Astrocyte (in vitro differentiated cells and primary cell): ENCODE results near the gene TENM3. TPM values are rescaled to one million over a fixed set of nuclear protein-coding genes. Genes with fewer than 3 reads are reported as not detected.

Source experiments
- DNase-seq: peaks from one replicate; pipeline ENCODE4 v3.0.0-alpha.2; 2010; ENCODE audit warnings: low read depth
- FAIRE-seq: peaks from 2 replicates; lab custom pipeline; 2011; peaks lifted over from hg19 to GRCh38; lab: Jason Lieb, UNC
- H2AFZ ChIP-seq: 2 replicates; pipeline ENCODE4 v1.6.0; 2012; ENCODE audit warnings: low read depth, low read length, inconsistent platforms
- H3K27ac ChIP-seq: 2 replicates; pipeline ENCODE4 v1.5.1; 2011; ENCODE audit warnings: low read depth, low read length, inconsistent platforms
- H3K27me3 ChIP-seq: 2 replicates; pipeline ENCODE4 v1.6.0; 2011; ENCODE audit warnings: low read length, inconsistent platforms; ENCODE audit not compliant: insufficient read depth
- H3K36me3 ChIP-seq: 2 replicates; pipeline ENCODE4 v1.5.1; 2011; ENCODE audit warnings: low read length, inconsistent platforms; ENCODE audit not compliant: insufficient read depth
- H3K4me1 ChIP-seq: 2 replicates; pipeline ENCODE4 v1.5.1; 2011; ENCODE audit warnings: low read length, inconsistent platforms; ENCODE audit not compliant: insufficient read depth
- H3K4me2 ChIP-seq: 2 replicates; pipeline ENCODE4 v1.6.0; 2012; ENCODE audit warnings: low read length, inconsistent platforms
- H3K4me3 ChIP-seq: 2 replicates; pipeline ENCODE4 v1.5.1; 2011; ENCODE audit warnings: low read depth, mild to moderate bottlenecking, low read length, inconsistent platforms; ENCODE audit not compliant: insufficient read depth
- H3K79me2 ChIP-seq: 2 replicates; pipeline ENCODE4 v1.6.0; 2012; ENCODE audit warnings: mild to moderate bottlenecking, low read length, inconsistent platforms; ENCODE audit not compliant: insufficient read depth
- H3K9ac ChIP-seq: 2 replicates; pipeline ENCODE4 v1.6.0; 2012; ENCODE audit warnings: mild to moderate bottlenecking, low read length, inconsistent platforms
- H3K9me3 ChIP-seq: 2 replicates; pipeline ENCODE4 v1.5.1; 2012; ENCODE audit warnings: low read depth, mild to moderate bottlenecking, low read length, inconsistent platforms; ENCODE audit not compliant: insufficient read depth
- H4K20me1 ChIP-seq: 2 replicates; pipeline ENCODE4 v1.6.0; 2012; ENCODE audit warnings: low read length, inconsistent platforms; ENCODE audit not compliant: insufficient read depth
- H3K27ac Mint-ChIP-seq: one replicate; pipeline ENCODE4 v1.8.0; 2021; ENCODE audit warnings: mild to moderate bottlenecking, mixed read lengths; ENCODE audit not compliant: unreplicated experiment
- H3K27me3 Mint-ChIP-seq: one replicate; pipeline ENCODE4 v1.8.0; 2021; ENCODE audit warnings: low read depth, mixed read lengths; ENCODE audit not compliant: unreplicated experiment
- H3K36me3 Mint-ChIP-seq: one replicate; pipeline ENCODE4 v1.8.0; 2021; ENCODE audit warnings: low read depth, mixed read lengths; ENCODE audit not compliant: unreplicated experiment
- H3K4me1 Mint-ChIP-seq: one replicate; pipeline ENCODE4 v1.8.0; 2021; ENCODE audit warnings: low read depth, mixed read lengths; ENCODE audit not compliant: unreplicated experiment
- H3K4me3 Mint-ChIP-seq: one replicate; pipeline ENCODE4 v1.8.0; 2021; ENCODE audit warnings: mild to moderate bottlenecking, moderate library complexity, mixed read lengths; ENCODE audit not compliant: unreplicated experiment
- H3K9me3 Mint-ChIP-seq: one replicate; pipeline ENCODE4 v1.8.0; 2021; ENCODE audit warnings: mild to moderate bottlenecking, mixed read lengths; ENCODE audit not compliant: unreplicated experiment
- EZH2 ChIP-seq: IDR thresholded peaks from 2 replicates; pipeline ENCODE4 v1.6.1; 2012; ENCODE audit warnings: mild to moderate bottlenecking, low read length, inconsistent platforms; ENCODE audit not compliant: insufficient read depth
- total RNA-seq: library from RNA; stranded (reverse); gene quantifications from 2 replicates; pipeline ENCODE4 v1.2.1, GENCODE V29; 2021
- TF ChIP-seq, protein P1 (sequence below): IDR thresholded peaks from 2 replicates; pipeline ENCODE4 v1.5.1; 2011; ENCODE audit warnings: low read depth, mild to moderate bottlenecking, inconsistent platforms, low read length, moderate library complexity; ENCODE audit not compliant: insufficient read depth

The TENM3 gene
- total RNA-seq, 1 donor from 2014 or later: 127 TPM

GRCh38 chr4:182434720-182435119 is 191.5 kb downstream of the TENM3 start:
- FAIRE-seq (no peak), DNase-seq (no peak)
- Histone ChIP-seq H3K4me1 (no peaks in the 10 kb centered on the region), H3K4me3 (no peak overlapping the region), H3K36me3 (no peaks in the 10 kb centered on the region), H3K4me2 (no peak overlapping the region), H2AFZ (no peak overlapping the region), H3K27ac (no peak overlapping the region), H3K79me2 (no peaks in the 10 kb centered on the region), H4K20me1 (no peaks in the 10 kb centered on the region), H3K27me3 (no peaks in the 10 kb centered on the region), H3K9me3 (no peaks in the 10 kb centered on the region), H3K9ac (no peak overlapping the region)
- peaks cover 8% of the 10 kb centered on the region for H3K36me3 Mint-ChIP-seq
- H3K27ac Mint-ChIP-seq: no peak overlapping the region
- H3K4me3 Mint-ChIP-seq: no peak overlapping the region
- H3K27me3 Mint-ChIP-seq: no peaks in the 10 kb centered on the region
- no peaks in the 10 kb centered on the region for H3K4me1 Mint-ChIP-seq
- H3K9me3 Mint-ChIP-seq: no peaks in the 10 kb centered on the region
- TF ChIP-seq, protein P1, sequence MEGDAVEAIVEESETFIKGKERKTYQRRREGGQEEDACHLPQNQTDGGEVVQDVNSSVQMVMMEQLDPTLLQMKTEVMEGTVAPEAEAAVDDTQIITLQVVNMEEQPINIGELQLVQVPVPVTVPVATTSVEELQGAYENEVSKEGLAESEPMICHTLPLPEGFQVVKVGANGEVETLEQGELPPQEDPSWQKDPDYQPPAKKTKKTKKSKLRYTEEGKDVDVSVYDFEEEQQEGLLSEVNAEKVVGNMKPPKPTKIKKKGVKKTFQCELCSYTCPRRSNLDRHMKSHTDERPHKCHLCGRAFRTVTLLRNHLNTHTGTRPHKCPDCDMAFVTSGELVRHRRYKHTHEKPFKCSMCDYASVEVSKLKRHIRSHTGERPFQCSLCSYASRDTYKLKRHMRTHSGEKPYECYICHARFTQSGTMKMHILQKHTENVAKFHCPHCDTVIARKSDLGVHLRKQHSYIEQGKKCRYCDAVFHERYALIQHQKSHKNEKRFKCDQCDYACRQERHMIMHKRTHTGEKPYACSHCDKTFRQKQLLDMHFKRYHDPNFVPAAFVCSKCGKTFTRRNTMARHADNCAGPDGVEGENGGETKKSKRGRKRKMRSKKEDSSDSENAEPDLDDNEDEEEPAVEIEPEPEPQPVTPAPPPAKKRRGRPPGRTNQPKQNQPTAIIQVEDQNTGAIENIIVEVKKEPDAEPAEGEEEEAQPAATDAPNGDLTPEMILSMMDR: no peak
- no peak for TF ChIP-seq EZH2

DNA sequence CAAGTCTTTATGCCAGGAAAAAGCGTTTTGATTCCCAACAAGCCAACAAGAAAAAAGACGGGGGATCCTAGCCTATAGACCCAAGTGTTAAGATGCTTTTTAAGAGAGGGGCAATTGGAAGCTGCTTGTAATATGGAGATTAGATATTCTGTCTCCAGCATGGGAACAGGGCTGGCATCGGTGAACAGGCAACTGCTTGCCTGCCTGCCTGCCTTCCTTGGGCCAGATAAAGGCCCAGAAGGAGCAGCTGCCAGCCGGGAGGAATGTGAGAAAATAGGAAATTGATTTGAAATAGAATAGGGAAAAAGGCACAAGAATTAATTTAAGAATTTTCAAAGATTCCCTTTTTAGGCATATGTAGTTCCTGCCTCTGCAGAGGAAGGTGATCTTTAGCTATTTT is 192.2 kb downstream of the TENM3 start:
- TF ChIP-seq, protein P1: no peak
- TF ChIP-seq EZH2: no peak
- Histone ChIP-seq H3K4me3 (no peak overlapping the region), H4K20me1 (no peaks in the 10 kb centered on the region), H3K9me3 (no peaks in the 10 kb centered on the region), H3K79me2 (no peaks in the 10 kb centered on the region), H3K4me1 (no peaks in the 10 kb centered on the region), H3K36me3 (peaks cover 1% of the 10 kb centered on the region), H3K9ac (no peak overlapping the region), H2AFZ (no peak overlapping the region), H3K4me2 (no peak overlapping the region), H3K27ac (no peak overlapping the region), H3K27me3 (no peaks in the 10 kb centered on the region)
- peaks cover 10% of the 10 kb centered on the region for H3K36me3 Mint-ChIP-seq
- no peak overlapping the region for H3K4me3 Mint-ChIP-seq
- H3K9me3 Mint-ChIP-seq: no peaks in the 10 kb centered on the region
- H3K27me3 Mint-ChIP-seq: no peaks in the 10 kb centered on the region
- H3K27ac Mint-ChIP-seq: no peak overlapping the region
- H3K4me1 Mint-ChIP-seq: no peaks in the 10 kb centered on the region
- FAIRE-seq: no peak
- DNase-seq: no peak

DNA sequence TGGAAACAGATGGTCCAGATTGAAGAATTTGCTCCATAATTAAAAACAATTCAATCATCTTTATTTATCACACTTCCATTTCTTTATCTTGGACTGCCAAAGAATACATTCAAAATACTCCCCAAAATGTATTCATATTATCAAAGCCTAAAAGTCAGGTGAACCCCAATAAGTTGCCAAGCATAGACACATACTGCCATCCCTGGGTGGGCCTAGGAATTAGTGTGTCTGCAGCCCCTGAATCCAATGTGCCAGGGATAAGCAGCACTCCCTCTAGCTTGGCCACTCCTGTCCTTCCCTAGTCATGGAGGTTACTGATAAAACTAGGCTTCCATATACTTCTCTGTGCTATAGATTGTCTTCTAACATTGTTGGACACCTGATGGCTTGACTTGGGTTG is 199.9 kb downstream of the TENM3 start:
- peaks cover 3% of the 10 kb centered on the region for H3K4me1 Mint-ChIP-seq
- Histone ChIP-seq H3K27me3 (no peaks in the 10 kb centered on the region), H4K20me1 (no peaks in the 10 kb centered on the region), H3K79me2 (no peaks in the 10 kb centered on the region), H3K27ac (no peak overlapping the region), H3K4me1 (no peaks in the 10 kb centered on the region), H3K9me3 (no peaks in the 10 kb centered on the region), H2AFZ (no peak overlapping the region), H3K4me3 (no peak overlapping the region), H3K36me3 (peaks cover 3% of the 10 kb centered on the region), H3K9ac (no peak overlapping the region), H3K4me2 (no peak overlapping the region)
- no peaks in the 10 kb centered on the region for H3K9me3 Mint-ChIP-seq
- no peak for TF ChIP-seq EZH2
- TF ChIP-seq, protein P1: no peak
- FAIRE-seq: no peak
- no peak overlapping the region for H3K4me3 Mint-ChIP-seq
- no peak overlapping the region for H3K27ac Mint-ChIP-seq
- no peaks in the 10 kb centered on the region for H3K27me3 Mint-ChIP-seq
- H3K36me3 Mint-ChIP-seq: peaks cover 7% of the 10 kb centered on the region
- no peak for DNase-seq
